Stimulated activated memory B cell treated with anti-CD40 and anti-IgM and Interleukin-4, amounts not matched to agents 10 μg/mL and 1 μg/mL and 100 μg/mL, for 72 hours (primary cell): Measurements from ENCODE around the gene PHETA1.
"Not testable (repeated sequence)": the region's sequence is repeated elsewhere in the genome, so short reads cannot be mapped to it uniquely, and the experiment has no call there.

Source experiments
- ATAC-seq: fragments of 150-1000 bp; cut with Tn5 transposase; 2 replicates; pipeline ENCODE4 v1.10.0; 2021
- H3K27ac Mint-ChIP-seq: one replicate; pipeline ENCODE4 v1.8.0; 2022; ENCODE audit warnings: mild to moderate bottlenecking, mixed read lengths
- H3K27me3 Mint-ChIP-seq: one replicate; pipeline ENCODE4 v1.8.0; 2022; ENCODE audit warnings: mixed read lengths
- H3K36me3 Mint-ChIP-seq: one replicate; pipeline ENCODE4 v1.8.0; 2022; ENCODE audit warnings: mixed read lengths
- H3K4me1 Mint-ChIP-seq: one replicate; pipeline ENCODE4 v1.8.0; 2022; ENCODE audit warnings: mixed read lengths
- H3K4me3 Mint-ChIP-seq: one replicate; pipeline ENCODE4 v1.8.0; 2022; ENCODE audit warnings: mild to moderate bottlenecking, moderate library complexity, mixed read lengths
- H3K9me3 Mint-ChIP-seq: one replicate; pipeline ENCODE4 v1.8.0; 2022; ENCODE audit warnings: mixed read lengths

The PHETA1 gene

DNA sequence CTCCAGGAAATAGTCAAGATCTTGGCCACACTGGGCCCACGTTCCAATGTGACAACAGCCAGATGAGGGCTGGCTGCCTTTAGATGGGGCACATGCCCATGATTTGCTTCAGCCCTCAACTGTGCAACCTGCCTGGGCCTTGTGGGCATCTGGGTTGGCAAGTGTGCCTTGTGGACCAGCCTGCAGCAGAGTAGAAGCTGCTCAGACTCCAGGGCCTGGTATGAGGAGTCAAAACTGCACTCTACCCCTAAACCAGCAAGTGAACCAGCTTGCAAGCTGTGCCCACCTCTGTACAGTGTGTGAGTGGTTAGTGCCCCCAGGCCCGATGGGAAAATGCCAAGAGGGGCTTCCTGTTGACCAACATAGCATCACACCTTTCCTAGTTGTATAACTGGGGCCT is 17.9 kb downstream of the PHETA1 start:
- no peaks in the 10 kb centered on the region for H3K27me3 Mint-ChIP-seq
- no peak overlapping the region for H3K27ac Mint-ChIP-seq
- H3K4me3 Mint-ChIP-seq = no peak overlapping the region
- peaks cover 14% of the 10 kb centered on the region for H3K4me1 Mint-ChIP-seq
- no peak for ATAC-seq
- no peaks in the 10 kb centered on the region for H3K36me3 Mint-ChIP-seq
- H3K9me3 Mint-ChIP-seq = peaks cover 11% of the 10 kb centered on the region

DNA sequence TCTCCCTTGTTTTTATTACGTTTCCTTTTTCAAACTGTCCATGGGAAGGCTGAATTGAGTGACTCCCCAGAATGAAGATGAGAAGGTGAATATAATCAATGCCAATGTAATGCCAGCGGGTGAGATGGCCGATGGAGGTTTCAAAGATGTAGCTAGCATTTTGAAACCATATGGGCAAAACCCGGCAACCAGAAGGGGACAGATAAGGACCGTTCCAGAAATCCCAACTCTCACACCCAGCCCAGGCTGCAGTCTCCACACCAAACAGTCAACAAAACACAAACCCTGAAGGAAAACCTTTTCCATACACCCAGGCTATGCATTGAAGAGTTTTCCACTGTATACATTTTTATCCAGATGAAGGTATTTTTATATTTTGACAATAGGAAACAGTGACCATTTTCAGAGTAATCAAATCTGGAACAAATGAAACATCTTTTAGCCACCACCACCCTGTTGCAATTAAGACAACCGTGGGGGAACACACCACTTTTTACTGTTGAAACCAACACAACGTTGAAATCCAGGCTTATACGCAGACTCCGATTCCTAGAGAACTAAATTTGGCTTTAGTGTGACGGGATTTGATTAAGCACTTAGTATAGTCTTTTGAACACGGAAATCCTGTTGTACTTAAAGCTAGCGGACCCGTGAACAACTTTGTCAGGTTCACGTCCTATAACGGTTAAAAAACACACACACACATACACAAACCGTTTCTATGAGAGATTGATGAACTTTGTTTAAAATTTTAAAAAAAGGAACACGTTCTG is 19.0 kb downstream of the PHETA1 start:
- H3K36me3 Mint-ChIP-seq = no peaks in the 10 kb centered on the region
- no peak overlapping the region for H3K27ac Mint-ChIP-seq
- no peaks in the 10 kb centered on the region for H3K27me3 Mint-ChIP-seq
- no peak for ATAC-seq
- no peak overlapping the region for H3K4me3 Mint-ChIP-seq
- peaks cover 3% of the 10 kb centered on the region for H3K4me1 Mint-ChIP-seq
- H3K9me3 Mint-ChIP-seq = peaks cover 11% of the 10 kb centered on the region

DNA sequence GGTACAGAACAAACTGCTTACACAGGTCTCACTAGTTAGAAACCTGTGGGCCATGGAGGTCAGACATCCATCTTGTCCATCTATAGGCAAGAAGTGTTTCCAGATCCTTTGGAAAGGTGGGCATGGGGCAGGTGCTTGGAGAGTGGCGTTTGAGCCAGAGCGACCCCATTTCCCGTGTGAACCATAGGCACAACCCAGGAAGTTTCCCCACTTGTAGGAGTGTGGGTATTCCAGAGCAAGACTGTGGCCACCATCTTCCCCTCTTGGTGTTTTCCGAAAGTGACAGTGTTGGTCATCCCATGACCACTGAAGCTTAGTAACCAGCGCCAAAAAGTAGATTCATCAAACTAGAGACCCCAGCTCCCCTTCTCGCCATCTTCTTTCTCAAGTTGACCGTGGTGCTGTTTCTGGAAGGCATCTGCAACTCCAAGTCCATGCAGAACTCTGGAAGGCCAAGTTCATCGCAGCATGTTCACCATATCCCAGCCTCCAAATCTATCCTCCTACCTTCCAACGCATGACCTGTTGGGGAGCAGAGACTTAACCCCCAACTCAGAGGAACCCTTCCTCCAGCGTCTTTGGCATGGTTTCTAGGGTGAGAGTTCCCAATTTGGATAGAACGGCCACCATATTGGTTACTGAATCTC is 19.7 kb downstream of the PHETA1 start:
- H3K27ac Mint-ChIP-seq = no peak overlapping the region
- H3K4me3 Mint-ChIP-seq = no peak overlapping the region
- no peaks in the 10 kb centered on the region for H3K36me3 Mint-ChIP-seq
- H3K4me1 Mint-ChIP-seq = no peaks in the 10 kb centered on the region
- ATAC-seq = no peak
- H3K27me3 Mint-ChIP-seq = no peaks in the 10 kb centered on the region
- H3K9me3 Mint-ChIP-seq = peaks cover 11% of the 10 kb centered on the region

DNA sequence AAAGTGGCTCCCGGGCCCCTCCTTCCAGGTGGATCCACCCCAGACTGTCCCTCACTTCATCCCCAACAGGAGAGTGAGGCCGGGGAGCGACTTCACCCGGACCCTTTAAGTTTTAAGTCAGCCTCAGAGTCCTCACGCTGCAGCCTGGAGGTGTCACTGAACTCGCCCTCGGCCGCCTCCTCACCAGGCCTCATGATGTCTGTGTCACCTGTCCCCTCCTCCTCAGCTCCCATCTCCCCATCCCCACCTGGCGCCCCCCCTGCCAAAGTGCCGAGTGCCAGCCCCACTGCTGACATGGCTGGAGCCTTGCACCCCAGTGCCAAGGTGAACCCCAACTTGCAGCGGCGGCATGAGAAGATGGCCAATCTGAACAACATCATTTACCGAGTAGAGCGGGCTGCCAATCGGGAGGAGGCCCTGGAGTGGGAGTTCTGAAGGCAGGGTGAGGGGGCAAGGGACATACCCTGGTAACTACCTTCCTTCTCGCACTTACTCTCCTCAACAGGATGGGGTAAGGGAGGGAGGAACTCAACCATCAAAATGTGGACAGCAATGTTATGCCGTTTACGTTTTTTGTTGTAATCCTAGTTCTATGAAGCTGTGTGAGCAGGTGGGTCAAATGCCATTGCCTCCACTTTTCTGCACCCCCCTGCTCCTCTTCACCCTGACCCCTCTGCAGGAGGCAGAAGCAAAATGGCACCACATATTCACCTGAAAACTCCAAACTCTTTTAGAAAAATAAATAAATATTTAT is 20.8 kb downstream of the PHETA1 start:
- no peaks in the 10 kb centered on the region for H3K36me3 Mint-ChIP-seq
- H3K27ac Mint-ChIP-seq = no peak overlapping the region
- H3K27me3 Mint-ChIP-seq = no peaks in the 10 kb centered on the region
- no peaks in the 10 kb centered on the region for H3K4me1 Mint-ChIP-seq
- ATAC-seq = no peak
- no peak overlapping the region for H3K4me3 Mint-ChIP-seq
- H3K9me3 Mint-ChIP-seq = peaks cover 11% of the 10 kb centered on the region

DNA sequence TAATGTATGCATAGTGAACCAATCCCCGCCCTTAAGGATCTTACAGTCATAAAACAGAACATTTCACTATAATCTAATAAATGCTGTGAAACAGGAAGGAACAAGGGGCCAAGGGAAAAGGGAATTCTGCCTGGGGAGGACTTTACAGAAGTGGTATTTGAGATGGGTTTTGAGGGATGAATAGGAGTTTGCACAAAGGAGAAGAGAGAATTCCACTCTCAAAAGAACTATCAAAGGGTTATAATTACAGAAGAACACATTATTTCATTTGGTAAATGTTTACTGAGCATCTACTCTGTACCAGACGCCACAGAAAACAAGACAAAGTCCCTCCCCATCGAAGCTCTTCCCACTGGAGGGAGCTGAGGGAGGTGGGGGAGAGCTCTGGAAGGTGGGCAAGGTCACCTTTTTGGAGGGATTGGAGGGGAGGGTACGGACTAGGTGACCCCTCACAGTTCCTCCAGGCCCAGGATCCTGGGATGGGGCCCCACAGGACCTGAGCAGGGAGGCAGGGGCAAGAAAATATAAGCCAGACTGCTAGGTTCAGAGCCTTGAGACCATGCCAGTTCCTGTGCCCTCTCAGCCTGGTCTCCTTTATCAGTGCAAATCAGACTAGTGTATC is 24.5 kb downstream of the PHETA1 start:
- Mint-ChIP-seq H3K4me3 (no peak overlapping the region), H3K36me3 (no peaks in the 10 kb centered on the region), H3K9me3 (peaks cover 10% of the 10 kb centered on the region), H3K27me3 (no peaks in the 10 kb centered on the region), H3K27ac (no peak overlapping the region), H3K4me1 (peaks cover 8% of the 10 kb centered on the region)
- ATAC-seq = no peak

DNA sequence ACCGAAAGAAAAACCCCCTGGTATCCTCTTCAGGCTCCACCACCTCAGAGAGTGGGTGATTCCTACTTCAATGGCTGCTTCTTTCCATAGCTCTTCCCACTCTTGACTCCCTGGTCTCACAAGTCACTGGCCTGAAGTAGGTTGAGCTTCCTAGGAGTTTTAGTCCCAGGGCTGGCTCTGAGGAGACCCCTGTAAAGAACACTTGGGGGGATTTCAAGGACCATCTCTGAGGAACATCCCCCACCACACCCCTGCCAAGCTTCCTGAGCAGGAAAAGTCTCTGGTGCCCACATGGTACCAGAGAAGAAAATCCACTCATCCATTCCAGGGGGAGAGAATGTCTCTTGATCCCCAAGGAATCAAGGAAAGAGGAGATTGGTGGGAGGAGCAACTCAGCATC is 25.7 kb downstream of the PHETA1 start:
- Mint-ChIP-seq H3K4me3 (no peak overlapping the region), H3K9me3 (peaks cover 3% of the 10 kb centered on the region), H3K27ac (no peak overlapping the region), H3K4me1 (peaks cover 8% of the 10 kb centered on the region), H3K27me3 (no peaks in the 10 kb centered on the region), H3K36me3 (no peaks in the 10 kb centered on the region)
- no peak for ATAC-seq

DNA sequence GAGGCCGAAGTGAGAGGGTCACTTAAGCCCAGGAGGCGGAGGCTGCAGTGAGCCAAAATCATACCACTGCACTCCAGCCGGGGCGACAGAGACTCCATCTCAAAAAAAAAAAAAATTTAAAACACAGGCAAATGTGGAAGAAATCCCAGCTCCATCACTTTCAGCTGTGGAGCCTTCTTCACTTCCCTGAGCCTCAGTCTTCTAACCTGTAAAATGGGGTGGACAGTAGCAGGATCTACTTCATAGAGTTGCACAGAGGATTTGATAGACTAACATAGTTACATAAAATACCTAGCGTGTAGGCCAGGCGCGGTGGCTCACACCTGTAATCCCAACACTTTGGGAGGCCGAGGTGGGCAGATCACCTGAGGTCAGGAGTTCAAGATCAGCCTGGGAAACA is 26.5 kb downstream of the PHETA1 start:
- no peak overlapping the region for H3K27ac Mint-ChIP-seq
- H3K36me3 Mint-ChIP-seq = no peaks in the 10 kb centered on the region
- no peak overlapping the region for H3K4me3 Mint-ChIP-seq
- no peak for ATAC-seq
- H3K27me3 Mint-ChIP-seq = no peaks in the 10 kb centered on the region
- peaks cover 8% of the 10 kb centered on the region for H3K4me1 Mint-ChIP-seq
- no peaks in the 10 kb centered on the region for H3K9me3 Mint-ChIP-seq

DNA sequence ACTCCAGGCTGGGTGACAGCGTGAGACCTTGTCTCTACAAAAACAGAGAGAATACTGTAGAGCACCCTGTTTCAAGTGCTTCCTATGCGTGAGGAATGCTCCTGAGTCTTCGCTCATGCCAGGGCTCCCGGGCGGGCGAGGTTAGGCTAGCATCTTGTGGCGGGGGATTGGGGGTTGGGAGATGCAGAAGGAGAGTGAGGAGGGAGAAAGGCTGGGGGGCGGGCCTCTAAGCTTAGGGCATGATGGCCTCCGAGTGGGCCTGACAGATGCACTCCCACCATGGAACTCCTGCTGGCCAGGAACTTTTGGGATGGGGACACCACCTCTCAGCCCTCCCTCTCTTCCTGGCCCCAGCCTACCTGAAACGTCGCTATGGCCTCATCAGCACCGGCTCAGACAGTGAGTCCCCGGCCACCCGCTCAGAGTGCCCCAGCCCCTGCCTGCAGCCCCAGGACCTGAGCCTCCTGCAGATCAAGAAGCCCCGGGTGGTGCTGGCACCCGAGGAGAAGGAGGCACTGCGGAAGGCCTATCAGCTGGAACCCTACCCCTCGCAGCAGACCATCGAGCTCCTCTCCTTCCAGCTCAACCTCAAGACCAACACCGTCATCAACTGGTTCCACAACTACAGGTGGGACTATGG is 27.3 kb downstream of the PHETA1 start:
- no peaks in the 10 kb centered on the region for H3K9me3 Mint-ChIP-seq
- no peaks in the 10 kb centered on the region for H3K36me3 Mint-ChIP-seq
- H3K27ac Mint-ChIP-seq = no peak overlapping the region
- no peak overlapping the region for H3K4me3 Mint-ChIP-seq
- peaks cover 8% of the 10 kb centered on the region for H3K4me1 Mint-ChIP-seq
- H3K27me3 Mint-ChIP-seq = no peaks in the 10 kb centered on the region
- ATAC-seq = no peak

DNA sequence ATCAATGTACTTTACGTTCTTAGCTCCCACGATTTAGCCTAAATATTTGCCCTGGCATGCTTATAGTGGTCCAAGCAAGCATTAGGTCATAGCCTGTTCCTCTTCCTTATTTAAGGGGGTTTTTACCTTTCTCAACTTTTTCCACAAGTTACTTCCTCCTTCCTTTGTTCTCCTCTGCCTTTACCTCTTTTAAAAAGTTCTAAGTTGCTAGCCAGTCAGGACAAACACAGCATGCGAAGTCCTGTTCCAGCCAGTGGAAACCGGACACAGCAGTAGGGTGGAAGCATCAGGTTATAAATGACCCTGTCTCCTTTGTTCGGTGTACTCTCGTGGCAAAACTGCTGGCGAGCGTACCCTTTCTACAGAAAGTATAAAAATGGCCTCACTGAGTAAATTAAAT is 28.2 kb downstream of the PHETA1 start:
- H3K4me3 Mint-ChIP-seq, H3K9me3 Mint-ChIP-seq, ATAC-seq, H3K27me3 Mint-ChIP-seq, H3K4me1 Mint-ChIP-seq, H3K36me3 Mint-ChIP-seq, H3K27ac Mint-ChIP-seq: not testable (repeated sequence)

DNA sequence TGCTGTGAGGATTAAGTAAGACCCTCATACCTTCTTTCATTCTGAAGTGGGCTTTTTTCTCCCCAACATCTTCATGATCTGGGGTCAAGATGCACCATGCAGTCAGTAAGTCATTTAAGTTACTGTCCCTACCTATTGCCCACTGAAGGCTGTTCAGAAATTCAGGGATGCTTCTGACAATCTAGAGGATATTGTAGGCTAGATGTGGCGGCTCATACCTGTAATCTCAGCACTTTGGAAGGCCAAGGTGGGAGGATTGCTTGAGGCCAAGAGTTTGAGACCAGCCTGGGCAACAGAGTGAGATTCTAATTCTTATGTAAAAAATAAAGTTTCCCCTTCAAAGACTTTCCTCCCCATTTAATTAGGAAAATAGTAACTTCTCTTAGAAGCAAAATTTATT is 28.7 kb downstream of the PHETA1 start:
- H3K27me3 Mint-ChIP-seq = no peaks in the 10 kb centered on the region
- no peak overlapping the region for H3K27ac Mint-ChIP-seq
- no peaks in the 10 kb centered on the region for H3K36me3 Mint-ChIP-seq
- H3K4me1 Mint-ChIP-seq = peaks cover 8% of the 10 kb centered on the region
- no peaks in the 10 kb centered on the region for H3K9me3 Mint-ChIP-seq
- no peak for ATAC-seq
- H3K4me3 Mint-ChIP-seq = no peak overlapping the region

DNA sequence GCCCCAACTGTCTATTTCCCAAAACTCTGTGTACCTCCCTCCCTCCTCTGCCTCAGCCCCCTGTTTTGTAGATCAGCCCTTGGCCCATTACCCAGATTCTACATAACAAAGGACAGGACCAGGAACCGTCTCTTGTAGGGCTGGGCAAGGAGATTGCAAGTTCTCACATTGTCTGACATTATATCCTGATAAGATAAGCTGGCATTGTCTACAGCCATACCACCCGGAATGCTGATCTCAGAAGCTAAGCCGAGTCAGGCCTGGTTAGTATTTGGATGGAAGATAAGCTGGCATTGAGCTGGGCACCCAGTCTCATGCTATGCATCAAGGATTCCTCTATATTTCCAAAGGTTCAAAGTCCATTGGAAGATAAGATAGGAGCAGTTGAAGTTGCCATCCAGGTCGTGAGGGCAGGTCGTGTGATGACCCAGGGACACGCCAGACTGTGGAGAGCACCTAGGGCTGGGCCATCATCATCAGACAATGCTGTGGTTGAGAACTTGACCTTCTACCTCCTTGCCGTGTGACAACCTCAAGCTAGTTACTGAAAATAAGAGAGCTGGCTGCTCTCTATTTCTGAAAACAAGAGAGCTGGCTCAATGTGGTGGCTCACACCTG is 29.5 kb downstream of the PHETA1 start:
- Mint-ChIP-seq H3K4me1 (peaks cover 8% of the 10 kb centered on the region), H3K27me3 (no peaks in the 10 kb centered on the region), H3K9me3 (no peaks in the 10 kb centered on the region), H3K27ac (no peak overlapping the region), H3K4me3 (no peak overlapping the region), H3K36me3 (no peaks in the 10 kb centered on the region)
- no peak for ATAC-seq

DNA sequence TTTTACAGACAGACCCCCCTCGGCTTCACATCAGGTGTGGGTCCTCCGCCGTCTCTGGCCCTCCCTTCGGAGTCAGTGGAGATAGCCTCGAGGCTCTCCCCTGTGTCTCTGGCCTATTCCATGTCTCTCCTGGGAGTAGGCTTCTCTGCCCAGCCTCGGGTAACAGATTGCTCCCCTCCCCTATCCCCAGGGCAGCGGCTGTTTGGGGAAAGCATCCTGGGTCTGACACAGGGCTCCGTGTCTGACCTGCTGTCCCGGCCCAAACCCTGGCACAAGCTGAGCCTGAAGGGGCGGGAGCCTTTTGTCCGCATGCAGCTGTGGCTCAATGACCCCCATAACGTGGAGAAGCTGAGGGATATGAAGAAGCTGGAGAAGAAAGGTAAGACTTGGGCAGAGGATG is 30.8 kb downstream of the PHETA1 start:
- Mint-ChIP-seq H3K4me1 (peaks cover 8% of the 10 kb centered on the region), H3K4me3 (no peak overlapping the region), H3K27ac (no peak overlapping the region)

DNA sequence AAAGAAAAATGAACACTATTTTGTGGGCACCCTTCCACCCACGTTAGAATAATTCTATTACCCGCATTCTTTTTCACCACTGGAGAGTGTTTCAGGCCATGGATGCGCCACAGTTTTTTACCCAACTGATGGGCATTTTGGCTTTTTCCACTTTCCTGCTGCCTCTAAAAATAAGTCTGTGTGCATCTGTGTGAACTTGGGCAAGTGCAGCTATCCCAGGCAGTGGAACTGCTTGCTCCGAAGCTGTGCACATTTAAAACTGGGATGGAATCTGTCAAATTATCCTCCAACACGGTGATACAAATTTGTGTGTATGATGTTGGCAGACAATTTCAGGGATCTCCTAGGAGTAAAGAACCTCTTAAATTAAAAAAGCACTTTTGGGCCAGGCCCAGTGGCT is 31.5 kb downstream of the PHETA1 start:
- H3K36me3 Mint-ChIP-seq = no peaks in the 10 kb centered on the region
- no peaks in the 10 kb centered on the region for H3K9me3 Mint-ChIP-seq
- H3K4me3 Mint-ChIP-seq = no peak overlapping the region
- no peaks in the 10 kb centered on the region for H3K27me3 Mint-ChIP-seq
- ATAC-seq = no peak
- no peak overlapping the region for H3K27ac Mint-ChIP-seq
- H3K4me1 Mint-ChIP-seq = peaks cover 8% of the 10 kb centered on the region

More for the DNA sequence above, 30.8 kb downstream of the PHETA1 start:
- H3K9me3 Mint-ChIP-seq = no peaks in the 10 kb centered on the region
- no peaks in the 10 kb centered on the region for H3K27me3 Mint-ChIP-seq
- no peak for ATAC-seq
- no peaks in the 10 kb centered on the region for H3K36me3 Mint-ChIP-seq

DNA sequence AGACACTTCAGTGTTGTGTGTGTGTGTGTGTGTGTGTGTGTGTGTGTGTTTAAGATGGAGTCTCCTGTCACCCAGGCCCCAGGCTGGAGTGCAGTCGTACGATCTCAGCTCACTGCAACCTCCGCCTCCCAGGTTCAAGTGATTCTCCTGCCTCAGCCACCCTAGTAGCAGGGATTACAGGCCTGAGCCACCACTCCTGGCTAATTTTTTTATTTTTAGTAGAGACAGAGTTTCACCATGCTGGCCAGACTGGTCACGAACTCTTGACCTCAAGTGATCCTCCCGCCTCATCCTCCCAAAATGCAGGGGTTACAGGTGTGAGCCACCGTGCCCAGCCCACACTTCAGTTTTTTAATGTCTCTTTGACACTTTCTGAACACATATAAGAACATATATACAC is 32.5 kb downstream of the PHETA1 start:
- not testable (repeated sequence) for H3K4me1 Mint-ChIP-seq, ATAC-seq

DNA sequence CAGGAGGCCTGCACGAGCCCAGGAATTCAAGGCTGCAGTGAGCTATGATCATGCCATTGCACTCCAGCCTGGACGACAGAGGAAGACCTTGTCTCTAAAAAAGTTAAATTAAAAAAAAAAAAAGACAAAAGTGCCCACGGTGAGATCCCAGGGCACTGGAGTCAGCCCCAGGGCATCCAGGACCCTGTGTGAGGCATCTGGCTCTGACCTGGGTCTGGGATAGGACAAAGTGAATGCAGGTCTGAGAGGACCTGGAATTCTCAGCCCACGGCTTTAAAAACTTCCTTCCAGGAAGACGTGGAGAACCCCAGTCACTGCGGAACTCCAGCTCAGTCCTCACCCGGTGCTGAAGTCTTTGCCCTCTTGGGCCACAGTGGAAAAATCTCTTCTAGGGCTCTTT is 33.1 kb downstream of the PHETA1 start:
- Mint-ChIP-seq H3K4me3 (no peak overlapping the region), H3K9me3 (no peaks in the 10 kb centered on the region), H3K36me3 (no peaks in the 10 kb centered on the region), H3K27me3 (no peaks in the 10 kb centered on the region), H3K27ac (no peak overlapping the region), H3K4me1 (peaks cover 7% of the 10 kb centered on the region)
- ATAC-seq = no peak

More for the DNA sequence above, 32.5 kb downstream of the PHETA1 start:
- not testable (repeated sequence) for H3K27me3 Mint-ChIP-seq, H3K4me3 Mint-ChIP-seq, H3K9me3 Mint-ChIP-seq, H3K36me3 Mint-ChIP-seq, H3K27ac Mint-ChIP-seq
